ENCODE measurements around the gene C12orf42. TPM values are rescaled to one million over a fixed set of nuclear protein-coding genes. Genes with fewer than 3 reads are reported as not detected.

Gene C12orf42
- total and polyA plus RNA-seq, 9 donors, result not detected

GRCh38 chr12:103530307-103531066, 34.7 kb upstream of the C12orf42 start:
- H3K36me3 ChIP-seq, result no peaks in the 10 kb centered on the region
- intact Hi-C loops (cut with DNase I), result no loop called here
- WGBS, 3 donors, result 32 to 44% (median 33%) methylated on average over 15 of the region's 15 CpGs

GRCh38 chr12:103529306-103529705, 33.5 kb upstream of the C12orf42 start:
- whole genome bisulfite sequencing, 3 donors, result 72 to 81% (median 78%) methylated on average over 4 of the region's 4 CpGs
- Histone ChIP-seq H3K9me3 (no peaks in the 10 kb centered on the region), H3K4me3 (no peak overlapping the region), H3K27me3 (no peaks in the 10 kb centered on the region), H3K27ac (no peak overlapping the region), H3K36me3 (no peaks in the 10 kb centered on the region), H3K4me1 (ENCODE audit: insufficient read depth) (no peaks in the 10 kb centered on the region)
- intact Hi-C loops (cut with DNase I), result no loop called here
- no peak for TF ChIP-seq CTCF (IDR thresholded peaks at IDR 0.05)
- TF ChIP-seq EP300 (IDR thresholded peaks at IDR 0.05), result no peak
- no peak for TF ChIP-seq POLR2A (IDR thresholded peaks at IDR 0.05)
- DNase-seq, result no peak

More at GRCh38 chr12:103530307-103531066, 34.7 kb upstream of the C12orf42 start:
- TF ChIP-seq CTCF (IDR thresholded peaks at IDR 0.05) (no peak), POLR2A (IDR thresholded peaks at IDR 0.05) (no peak), EP300 (IDR thresholded peaks at IDR 0.05) (no peak)
- no peaks in the 10 kb centered on the region for H3K27me3 ChIP-seq
- H3K4me3 ChIP-seq, result no peak overlapping the region
- H3K27ac ChIP-seq, result no peak overlapping the region
- no peaks in the 10 kb centered on the region for H3K9me3 ChIP-seq
- no peak for DNase-seq
- H3K4me1 ChIP-seq (ENCODE audit: insufficient read depth), result no peaks in the 10 kb centered on the region

- no peaks in the 10 kb centered on the region for H3K27me3 ChIP-seq
- no peak overlapping the region for H3K27ac ChIP-seq
- DNase-seq, result no peak
- 54 to 67% (median 60%) methylated on average over 4 of the region's 4 CpGs for WGBS, 3 donors
- H3K36me3 ChIP-seq, result no peaks in the 10 kb centered on the region
- no peaks in the 10 kb centered on the region for H3K9me3 ChIP-seq
- no peaks in the 10 kb centered on the region for H3K4me1 ChIP-seq (ENCODE audit: insufficient read depth)
- intact Hi-C loops (cut with DNase I), result no loop called here
- TF ChIP-seq CTCF (IDR thresholded peaks at IDR 0.05), result no peak
- TF ChIP-seq POLR2A (IDR thresholded peaks at IDR 0.05), result no peak
- no peak for TF ChIP-seq EP300 (IDR thresholded peaks at IDR 0.05)
- H3K4me3 ChIP-seq, result no peak overlapping the region
Observed at GRCh38 chr12:103524238-103524875, 28.6 kb upstream of the C12orf42 start.

GRCh38 chr12:103523771-103524170, 28.0 kb upstream of the C12orf42 start:
- H3K4me1 ChIP-seq (ENCODE audit: insufficient read depth), result no peaks in the 10 kb centered on the region
- WGBS, 3 donors, result 81 to 88% (median 87%) methylated on average over 1 of the region's 1 CpG
- intact Hi-C loops (cut with DNase I), result no loop called here
- no peaks in the 10 kb centered on the region for H3K36me3 ChIP-seq
- H3K4me3 ChIP-seq, result no peak overlapping the region
- H3K27ac ChIP-seq, result no peak overlapping the region
- H3K27me3 ChIP-seq, result no peaks in the 10 kb centered on the region
- TF ChIP-seq CTCF (IDR thresholded peaks at IDR 0.05), result no peak
- TF ChIP-seq EP300 (IDR thresholded peaks at IDR 0.05), result no peak
- TF ChIP-seq POLR2A (IDR thresholded peaks at IDR 0.05), result no peak
- no peaks in the 10 kb centered on the region for H3K9me3 ChIP-seq
- no peak for DNase-seq
